ENCODE results near the gene SYNGR1. TPM values are rescaled to one million over a fixed set of nuclear protein-coding genes. Genes with fewer than 3 reads are reported as not detected.

SYNGR1 gene
- total RNA-seq, 1 experiment from 2014 or later, result 48.0 TPM

DNA sequence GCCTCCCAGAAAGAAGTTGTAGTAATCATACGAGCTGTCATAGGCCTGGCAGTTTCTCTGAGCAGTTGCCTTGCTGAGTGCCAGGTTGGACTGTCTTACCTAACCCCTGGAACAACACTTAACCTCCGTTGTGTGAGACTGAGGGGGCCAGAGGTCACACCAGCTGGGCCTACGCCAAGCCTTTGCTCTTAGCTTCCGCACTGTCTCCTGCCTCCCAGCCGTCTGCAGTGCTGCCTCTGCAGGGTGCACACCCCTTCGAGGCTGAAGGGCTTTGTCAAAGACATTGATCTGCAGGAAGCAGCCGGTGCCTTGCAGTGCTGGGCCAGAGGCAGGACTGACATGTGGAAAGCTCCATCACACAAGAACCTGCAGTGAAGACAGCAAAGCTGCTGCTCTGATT is 66.5 kb downstream of the SYNGR1 start:
- no peak for DNase-seq (ENCODE audit: low spot score)
- in situ Hi-C loops (cut with HindIII; ENCODE audit: low sequenced_read_pairs), result no loop called here

- no peak for DNase-seq (ENCODE audit: low spot score)
- in situ Hi-C loops (cut with HindIII; ENCODE audit: low sequenced_read_pairs), result no loop called here
These were observed 67.8 kb downstream of the SYNGR1 start for GRCh38 chr22:39417641-39418040.

DNA sequence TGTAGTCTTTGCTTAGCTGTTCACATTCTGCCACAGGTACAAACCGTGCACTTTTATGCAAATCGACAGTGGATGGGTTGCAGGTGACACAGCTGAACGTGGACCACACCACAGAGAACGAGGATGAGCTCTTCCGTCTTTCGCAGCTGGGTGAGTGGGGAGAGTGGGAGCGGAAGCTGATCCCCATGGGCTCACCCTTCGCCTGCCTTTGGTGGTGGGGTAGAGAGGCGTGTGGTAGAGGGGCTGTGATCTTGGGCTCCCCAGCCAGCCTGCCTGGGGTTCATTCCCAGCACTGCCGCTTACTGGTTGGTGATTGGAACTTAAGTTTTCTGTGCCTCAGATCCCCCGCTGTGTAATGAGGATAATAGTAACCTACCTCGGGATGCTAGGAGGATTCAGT is 68.9 kb downstream of the SYNGR1 start:
- no peak for DNase-seq (ENCODE audit: low spot score)
- in situ Hi-C loops (cut with HindIII; ENCODE audit: low sequenced_read_pairs), result no loop called here

GRCh38 chr22:39419096-39419495 is 69.3 kb downstream of the SYNGR1 start:
- in situ Hi-C loops (cut with HindIII; ENCODE audit: low sequenced_read_pairs), result no loop called here
- no peak for DNase-seq (ENCODE audit: low spot score)

DNA sequence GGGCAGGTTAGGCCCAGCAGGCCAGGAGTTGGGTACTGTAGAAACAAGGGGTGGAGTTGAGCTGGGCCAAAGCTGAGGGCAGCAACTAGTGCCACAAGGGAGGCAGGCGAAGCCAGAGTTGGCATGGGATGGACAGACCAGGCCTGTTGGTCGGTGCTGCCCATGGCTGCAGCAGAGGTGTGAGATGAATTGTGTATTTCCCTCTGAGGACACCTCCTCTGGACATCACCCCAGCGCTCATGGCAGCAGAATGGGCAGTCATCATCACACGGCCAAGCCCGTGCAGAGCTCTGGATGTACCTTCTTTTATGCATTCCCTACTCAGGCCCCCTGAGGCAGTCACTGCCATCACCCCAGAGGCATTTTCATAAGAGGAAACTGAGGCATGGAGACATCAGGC is 70.1 kb downstream of the SYNGR1 start:
- no peak for DNase-seq (ENCODE audit: low spot score)
- in situ Hi-C loops (cut with HindIII; ENCODE audit: low sequenced_read_pairs), result no loop called here

DNA sequence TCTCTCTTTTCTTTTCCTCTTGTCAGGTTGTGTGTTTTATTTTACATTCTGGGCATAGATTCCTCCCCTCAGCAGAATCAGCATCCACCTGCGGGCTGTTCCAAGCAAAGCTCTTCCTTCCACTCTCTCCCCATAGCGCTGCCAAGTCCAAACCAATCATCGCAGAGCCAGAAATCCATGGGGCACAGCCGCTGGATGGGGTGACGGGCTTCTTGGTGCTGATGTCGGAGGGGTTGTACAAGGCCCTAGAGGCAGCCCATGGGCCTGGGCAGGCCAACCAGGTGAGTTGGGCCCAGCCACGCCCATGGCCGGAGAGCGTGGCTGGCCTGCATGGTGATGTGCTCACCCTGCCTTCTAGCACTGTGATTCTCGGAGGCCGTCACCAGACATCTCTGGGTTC is 71.9 kb downstream of the SYNGR1 start:
- DNase-seq (ENCODE audit: low spot score), result no peak
- in situ Hi-C loops (cut with HindIII; ENCODE audit: low sequenced_read_pairs), result no loop called here

- in situ Hi-C loops (cut with HindIII; ENCODE audit: low sequenced_read_pairs), result no loop called here
- no peak for DNase-seq (ENCODE audit: low spot score)
These were observed 72.3 kb downstream of the SYNGR1 start for GRCh38 chr22:39422101-39422500.

DNA sequence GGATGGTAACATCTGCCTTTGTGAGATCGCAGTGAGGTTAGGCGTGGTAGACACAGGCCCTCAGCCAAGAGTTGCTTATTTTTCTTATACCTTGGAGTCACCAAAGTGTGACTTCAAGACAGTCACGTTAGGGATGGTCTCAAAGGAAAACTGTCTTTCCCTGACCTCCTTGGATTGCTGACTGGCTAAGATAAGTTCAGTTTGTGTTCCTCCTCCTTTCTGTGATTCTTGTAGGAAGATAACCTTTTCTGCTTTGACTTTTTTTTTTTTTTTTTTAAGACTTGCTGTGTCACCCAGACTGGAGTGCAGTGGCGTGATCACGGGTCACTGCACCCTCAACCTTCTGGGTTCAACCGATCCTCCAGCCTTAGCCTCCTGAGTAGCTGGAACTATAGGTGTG is 72.9 kb downstream of the SYNGR1 start:
- no peak for DNase-seq (ENCODE audit: low spot score)
- in situ Hi-C loops (cut with HindIII; ENCODE audit: low sequenced_read_pairs), result no loop called here

GRCh38 chr22:39423976-39424375 is 74.2 kb downstream of the SYNGR1 start:
- in situ Hi-C loops (cut with HindIII; ENCODE audit: low sequenced_read_pairs), result no loop called here
- DNase-seq (ENCODE audit: low spot score), result no peak

DNA sequence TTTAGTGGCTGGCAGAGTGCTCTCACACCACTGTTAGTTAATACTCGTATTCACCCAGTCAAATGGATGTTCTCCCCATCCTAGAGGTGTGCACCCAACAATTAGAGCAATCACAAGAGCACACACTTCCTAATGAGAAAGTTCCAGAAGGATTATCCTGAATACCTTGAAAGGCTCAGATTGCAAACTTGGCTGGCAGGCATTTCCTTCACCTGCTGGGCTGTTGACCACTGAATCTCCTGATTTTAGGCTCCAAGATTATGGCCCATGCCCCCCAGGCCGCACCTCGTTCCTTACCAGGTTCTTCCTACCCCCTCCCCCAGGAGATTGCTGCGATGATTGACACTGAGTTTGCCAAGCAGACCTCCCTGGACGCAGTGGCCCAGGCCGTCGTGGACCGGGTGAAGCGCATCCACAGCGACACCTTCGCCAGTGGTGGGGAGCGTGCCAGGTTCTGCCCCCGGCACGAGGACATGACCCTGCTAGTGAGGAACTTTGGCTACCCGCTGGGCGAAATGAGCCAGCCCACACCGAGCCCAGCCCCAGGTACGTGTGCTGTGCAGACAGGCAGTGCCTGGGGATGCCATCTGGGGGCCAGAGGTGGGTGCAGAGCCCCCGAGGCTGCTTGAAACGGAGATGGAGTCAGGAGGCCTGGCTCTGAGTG is 76.7 kb downstream of the SYNGR1 start:
- no peak for DNase-seq (ENCODE audit: low spot score)
- in situ Hi-C loops (cut with HindIII; ENCODE audit: low sequenced_read_pairs), result no loop called here

DNA sequence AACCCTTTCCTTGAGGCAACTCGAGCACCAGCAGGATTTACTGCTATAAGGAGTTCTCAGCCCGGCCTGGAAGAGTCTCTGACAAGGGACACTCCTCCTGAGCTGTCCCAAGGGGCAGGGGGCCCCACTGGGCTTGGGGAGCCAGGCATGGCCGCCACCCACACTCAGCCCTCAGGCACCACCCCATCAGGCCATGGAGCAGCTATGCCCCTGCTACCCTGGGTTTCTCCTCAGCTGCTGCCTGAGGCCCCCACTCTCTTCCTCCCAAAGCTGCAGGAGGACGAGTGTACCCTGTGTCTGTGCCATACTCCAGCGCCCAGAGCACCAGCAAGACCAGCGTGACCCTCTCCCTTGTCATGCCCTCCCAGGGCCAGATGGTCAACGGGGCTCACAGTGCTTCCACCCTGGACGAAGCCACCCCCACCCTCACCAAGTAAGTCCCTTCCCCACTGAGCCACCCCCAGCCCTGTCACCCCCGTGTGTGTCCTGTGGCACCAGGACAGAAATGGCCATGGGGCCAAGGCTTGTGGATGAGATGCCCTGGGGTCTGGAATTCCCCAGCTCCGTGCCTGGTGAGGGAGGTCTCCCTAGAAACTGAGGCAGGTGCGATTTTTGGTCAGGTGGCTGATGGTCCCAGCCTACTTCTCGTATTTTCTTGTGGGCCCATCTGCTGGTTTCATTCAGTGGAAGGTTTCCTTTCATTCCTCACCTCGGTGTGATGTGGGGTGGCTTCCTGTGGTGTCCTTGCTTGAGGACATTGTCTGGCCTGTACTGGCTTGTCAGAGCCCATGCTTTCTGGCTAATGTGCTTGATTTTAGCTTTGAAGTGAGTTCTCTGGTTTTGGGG is 78.2 kb downstream of the SYNGR1 start:
- DNase-seq (ENCODE audit: low spot score), result no peak
- in situ Hi-C loops (cut with HindIII; ENCODE audit: low sequenced_read_pairs), result no loop called here

DNA sequence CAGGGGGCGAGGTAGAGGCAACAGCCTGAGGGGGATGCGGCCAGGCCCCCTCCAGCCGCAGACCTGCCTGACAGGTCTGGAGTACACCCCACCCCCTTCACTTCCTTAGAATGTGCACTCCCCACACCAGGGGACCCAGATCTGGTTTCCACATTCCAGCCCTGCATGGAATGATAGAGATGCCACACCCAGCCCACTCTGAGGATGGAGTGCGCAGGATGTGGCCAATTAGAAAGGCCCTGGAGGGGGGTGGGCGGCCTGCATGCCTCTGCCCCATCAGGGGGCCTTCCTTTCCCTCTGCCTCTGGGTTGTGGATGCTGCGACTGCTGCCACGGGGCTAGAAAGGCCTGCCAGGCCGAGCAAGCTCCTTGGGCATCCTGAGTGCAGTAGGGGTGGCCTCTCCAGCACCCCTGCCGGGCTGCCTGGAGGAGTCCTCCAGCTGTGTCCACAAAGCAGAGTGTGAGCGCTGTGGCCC is 78.8 kb downstream of the SYNGR1 start:
- in situ Hi-C loops (cut with HindIII; ENCODE audit: low sequenced_read_pairs), result no loop called here
- DNase-seq (ENCODE audit: low spot score), result no peak

DNA sequence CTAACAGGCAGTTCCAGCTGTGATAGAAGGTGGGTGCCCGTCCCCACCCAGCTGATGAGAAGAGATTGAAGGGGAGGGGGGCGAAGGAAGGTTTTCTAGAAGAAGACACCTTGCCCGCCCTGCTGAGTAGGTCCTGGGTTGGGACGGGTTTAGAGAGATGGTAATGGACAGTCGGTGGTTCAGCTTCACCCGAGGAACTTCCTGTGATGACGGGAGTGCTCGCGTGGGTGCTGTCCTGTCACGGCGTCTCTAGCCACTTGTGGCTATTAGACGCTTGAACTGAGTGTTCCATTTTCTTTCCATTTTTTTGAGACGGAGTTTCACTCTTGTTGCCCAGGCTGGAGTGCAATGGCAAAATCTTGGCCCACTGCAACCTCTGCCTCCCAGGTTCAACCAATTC is 79.4 kb downstream of the SYNGR1 start:
- DNase-seq (ENCODE audit: low spot score), result no peak
- in situ Hi-C loops (cut with HindIII; ENCODE audit: low sequenced_read_pairs), result no loop called here

DNA sequence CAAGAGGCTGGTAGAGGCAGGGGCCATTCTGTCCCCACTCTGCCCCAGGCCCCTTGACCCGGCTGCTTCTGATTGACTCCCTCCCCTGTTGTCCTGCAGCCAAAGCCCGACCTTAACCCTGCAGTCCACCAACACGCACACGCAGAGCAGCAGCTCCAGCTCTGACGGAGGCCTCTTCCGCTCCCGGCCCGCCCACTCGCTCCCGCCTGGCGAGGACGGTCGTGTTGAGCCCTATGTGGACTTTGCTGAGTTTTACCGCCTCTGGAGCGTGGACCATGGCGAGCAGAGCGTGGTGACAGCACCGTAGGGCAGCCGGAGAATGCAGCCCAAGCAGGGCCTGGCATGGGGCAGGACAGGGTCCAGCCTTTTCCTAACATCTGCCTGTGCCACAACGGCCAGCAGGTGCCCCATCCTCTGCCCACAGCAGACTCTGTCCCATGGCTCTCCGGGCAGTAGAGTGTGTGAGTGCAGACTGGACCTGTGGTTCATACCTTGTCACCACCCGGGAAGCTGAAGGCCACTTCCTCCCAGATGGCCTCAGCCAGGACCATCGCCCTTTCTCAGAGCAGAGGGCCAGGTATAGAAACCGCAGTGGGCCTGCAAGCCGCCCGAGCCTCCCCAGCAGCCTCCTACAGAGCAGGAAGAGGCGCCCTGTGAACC is 80.3 kb downstream of the SYNGR1 start:
- in situ Hi-C loops (cut with HindIII; ENCODE audit: low sequenced_read_pairs), result no loop called here
- DNase-seq (ENCODE audit: low spot score), result no peak

GRCh38 chr22:39430576-39431150 is 80.9 kb downstream of the SYNGR1 start:
- in situ Hi-C loops (cut with HindIII; ENCODE audit: low sequenced_read_pairs), result no loop called here

DNA sequence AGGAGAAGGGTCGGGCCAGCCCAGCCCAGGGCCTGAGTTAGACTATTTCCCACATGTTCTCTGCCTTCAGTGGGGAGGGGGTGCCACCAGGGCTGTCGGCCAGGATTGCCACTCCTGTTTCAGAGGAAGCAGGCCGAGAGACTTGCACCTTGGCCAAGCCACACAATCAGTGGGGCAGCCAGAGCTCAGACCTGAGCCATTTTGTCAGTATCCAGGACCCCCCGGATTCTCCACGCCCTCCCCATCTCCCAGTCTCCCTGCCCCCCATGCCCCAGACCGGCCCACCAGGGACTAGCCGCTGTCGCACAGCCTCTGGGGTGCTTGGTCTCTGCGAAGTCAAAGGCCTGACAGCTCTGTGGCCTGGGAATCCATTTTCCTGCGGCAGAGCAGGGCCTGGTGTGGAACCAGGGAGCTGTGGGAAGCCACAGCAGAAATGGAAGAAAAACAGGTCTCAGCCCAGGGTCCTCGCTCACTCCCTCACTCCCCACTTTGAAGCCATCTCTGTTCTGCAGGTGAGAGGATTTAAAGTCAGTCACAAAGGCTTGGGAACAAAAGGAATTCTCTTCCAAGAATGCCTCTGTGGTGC is 81.5 kb downstream of the SYNGR1 start:
- no peak for DNase-seq (ENCODE audit: low spot score)
- in situ Hi-C loops (cut with HindIII; ENCODE audit: low sequenced_read_pairs), result no loop called here

More at GRCh38 chr22:39430576-39431150, 80.9 kb downstream of the SYNGR1 start:
- DNase-seq (ENCODE audit: low spot score), result no peak

GRCh38 chr22:39431821-39432251 is 82.0 kb downstream of the SYNGR1 start:
- in situ Hi-C loops (cut with HindIII; ENCODE audit: low sequenced_read_pairs), result no loop called here
- no peak for DNase-seq (ENCODE audit: low spot score)

- in situ Hi-C loops (cut with HindIII; ENCODE audit: low sequenced_read_pairs), result no loop called here
- no peak for DNase-seq (ENCODE audit: low spot score)
These were observed 82.6 kb downstream of the SYNGR1 start for GRCh38 chr22:39432361-39432811.

DNA sequence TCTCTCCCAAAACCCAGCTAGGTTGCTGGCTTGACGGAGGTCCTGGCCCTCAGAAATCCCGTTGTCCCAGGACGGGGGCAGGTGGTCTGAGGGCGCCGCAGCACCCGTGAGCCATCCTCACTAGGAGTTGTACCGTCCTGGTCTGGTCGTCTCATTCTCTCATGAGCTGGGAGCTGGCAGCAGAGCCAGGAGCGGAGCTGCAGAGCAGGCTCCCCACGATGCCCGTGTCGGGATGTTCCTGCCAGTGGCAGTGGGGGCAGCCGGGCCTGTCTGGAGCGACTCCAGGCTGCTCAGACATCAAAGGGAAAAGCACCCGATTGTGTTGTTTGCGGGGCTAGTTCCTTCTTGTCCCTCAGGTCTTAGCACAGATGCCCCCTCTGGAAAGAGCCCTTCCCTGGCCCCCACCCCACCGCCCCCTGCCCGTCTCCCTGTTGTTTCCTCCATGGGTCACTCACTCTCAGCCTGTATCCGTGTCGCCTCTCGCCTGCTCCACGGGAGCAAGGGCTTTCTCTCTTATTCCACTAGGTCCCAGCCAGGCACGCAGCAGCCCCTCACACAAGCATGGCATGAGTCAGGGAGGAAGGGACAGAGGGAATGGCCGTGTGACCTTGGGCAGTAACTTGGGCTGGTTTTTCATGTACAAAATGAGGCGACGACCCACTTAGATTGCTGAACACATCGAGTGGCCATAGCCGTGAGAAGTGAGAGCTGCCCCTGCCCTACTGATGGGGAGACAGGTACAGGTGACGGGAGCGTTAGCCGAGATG is 83.9 kb downstream of the SYNGR1 start:
- in situ Hi-C loops (cut with HindIII; ENCODE audit: low sequenced_read_pairs), result no loop called here
- DNase-seq (ENCODE audit: low spot score), result peak; percentile 77

Data from G401 (cell line).